Stimulated activated naive CD4-positive, alpha-beta T cell treated with Interleukin-2 at 50 U/mL for 16 hours (primary cell): ENCODE results near the gene GALNS.

Source experiments
- DNase-seq: peaks from one replicate; lab custom pipeline; 2025; lab: John Stamatoyannopoulos, UW

Gene GALNS

GRCh38 chr16:88888461-88889387 is 32.0 kb upstream of the GALNS start:
- DNase-seq: no peak

GRCh38 chr16:88888057-88888456 is 31.3 kb upstream of the GALNS start:
- no peak for DNase-seq

DNA sequence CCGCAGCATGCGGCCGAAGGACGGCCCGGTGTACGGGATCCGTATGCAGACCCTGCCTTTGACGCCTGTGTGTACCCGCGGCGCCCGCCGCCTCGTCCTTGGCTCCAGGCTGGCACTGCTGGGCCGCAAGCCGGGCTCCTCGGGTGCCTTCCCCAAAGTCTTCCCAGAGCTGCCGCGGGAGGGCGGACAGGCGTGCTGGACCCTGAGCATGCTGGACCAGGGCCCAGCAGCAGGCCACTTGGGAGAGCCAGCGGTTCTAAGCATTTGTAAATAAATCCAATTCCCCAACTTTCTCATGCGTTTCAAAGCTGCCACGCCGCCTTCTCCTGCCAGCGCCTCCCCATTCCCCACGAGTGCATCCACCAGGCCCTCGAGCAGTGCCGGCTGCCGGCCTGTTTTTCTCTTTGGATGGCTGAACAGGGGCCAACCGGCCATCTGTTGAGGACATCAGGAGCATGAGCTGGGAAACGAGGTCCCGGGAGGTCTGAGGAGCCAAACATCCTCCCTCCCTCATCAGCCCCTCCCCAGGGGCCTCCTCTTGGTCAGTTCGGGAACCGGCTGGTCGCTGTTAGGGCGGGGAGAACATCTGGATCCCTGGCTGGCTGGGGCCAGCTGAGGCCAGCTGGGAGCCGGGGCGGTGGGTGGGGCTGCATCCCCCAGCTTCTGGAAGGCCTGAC is 30.2 kb upstream of the GALNS start:
- DNase-seq: no peak

- DNase-seq: no peak
Measured at GRCh38 chr16:88886420-88886844, 29.7 kb upstream of the GALNS start.

GRCh38 chr16:88885693-88886280 is 29.0 kb upstream of the GALNS start:
- no peak for DNase-seq

DNA sequence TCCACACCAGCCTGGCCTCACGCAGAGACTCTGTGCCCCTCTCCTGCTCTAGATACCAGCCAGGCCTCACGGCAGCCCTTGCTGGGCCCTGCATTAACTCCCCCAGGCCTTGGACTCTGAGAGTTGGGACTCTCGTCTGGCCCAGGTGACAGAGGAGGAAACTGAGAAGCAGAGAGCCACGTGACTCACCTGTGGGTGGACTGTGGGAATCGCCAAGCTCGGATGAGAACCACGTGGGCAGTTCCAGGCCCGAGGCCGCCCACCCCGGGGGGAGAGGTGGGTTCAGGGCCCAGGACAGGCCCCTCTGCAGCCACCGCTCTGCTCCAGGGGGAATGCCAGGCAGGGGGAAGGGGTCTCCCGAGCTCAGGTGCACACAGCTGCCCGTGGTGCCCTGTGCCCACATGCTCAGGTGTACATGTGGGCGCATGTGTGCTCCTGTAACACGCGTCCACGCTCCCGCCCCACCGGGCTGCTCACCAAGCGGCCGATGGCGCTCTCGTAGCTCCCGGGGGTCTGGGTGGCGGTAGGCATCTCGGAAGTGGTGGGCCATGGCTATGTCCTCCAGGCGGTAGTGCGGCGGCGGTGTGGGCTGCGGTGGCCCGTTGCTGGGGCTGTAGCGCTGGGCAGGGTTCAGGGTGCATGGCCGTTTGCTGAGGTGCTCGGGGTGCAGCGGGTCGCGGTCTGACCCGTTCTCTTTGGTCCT is 28.0 kb upstream of the GALNS start:
- no peak for DNase-seq

GRCh38 chr16:88883946-88884345 is 27.2 kb upstream of the GALNS start:
- no peak for DNase-seq

DNA sequence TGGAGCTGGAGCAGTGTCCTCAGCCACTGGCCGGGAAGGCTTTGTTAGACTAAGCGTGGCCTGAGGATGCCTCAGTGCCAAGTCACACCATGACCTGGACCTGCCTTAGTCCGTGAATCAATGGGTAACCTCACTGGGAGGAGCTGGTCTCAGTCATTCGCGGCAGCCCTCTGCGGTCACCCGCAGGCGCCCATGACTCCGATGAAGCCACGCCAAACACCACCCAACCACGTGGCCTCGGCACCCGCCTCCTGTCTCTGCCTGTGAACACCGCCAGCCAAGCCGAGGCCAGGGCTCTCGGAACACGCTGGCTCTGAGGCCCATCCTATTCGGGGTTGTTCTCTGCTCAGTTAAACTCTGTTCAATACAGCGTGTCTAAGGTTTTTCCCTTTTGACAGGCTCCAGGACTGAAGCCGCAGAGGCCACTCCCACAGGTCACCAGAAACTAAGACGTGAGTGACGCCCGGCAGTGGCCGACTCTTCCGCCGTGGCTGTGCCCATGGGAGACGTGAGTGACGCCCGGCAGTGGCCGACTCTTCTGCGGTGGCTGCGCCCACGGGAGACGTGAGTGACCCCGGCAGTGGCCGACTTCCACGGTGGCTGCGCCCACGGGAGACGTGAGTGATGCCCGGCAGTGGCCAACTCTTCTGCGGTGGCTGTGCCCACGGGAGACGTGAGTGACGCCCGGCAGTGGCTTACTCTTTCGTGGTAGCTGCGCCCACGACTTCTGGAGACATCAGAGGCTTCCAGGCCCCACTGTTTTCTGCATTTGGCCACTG is 26.6 kb upstream of the GALNS start:
- no peak for DNase-seq

DNA sequence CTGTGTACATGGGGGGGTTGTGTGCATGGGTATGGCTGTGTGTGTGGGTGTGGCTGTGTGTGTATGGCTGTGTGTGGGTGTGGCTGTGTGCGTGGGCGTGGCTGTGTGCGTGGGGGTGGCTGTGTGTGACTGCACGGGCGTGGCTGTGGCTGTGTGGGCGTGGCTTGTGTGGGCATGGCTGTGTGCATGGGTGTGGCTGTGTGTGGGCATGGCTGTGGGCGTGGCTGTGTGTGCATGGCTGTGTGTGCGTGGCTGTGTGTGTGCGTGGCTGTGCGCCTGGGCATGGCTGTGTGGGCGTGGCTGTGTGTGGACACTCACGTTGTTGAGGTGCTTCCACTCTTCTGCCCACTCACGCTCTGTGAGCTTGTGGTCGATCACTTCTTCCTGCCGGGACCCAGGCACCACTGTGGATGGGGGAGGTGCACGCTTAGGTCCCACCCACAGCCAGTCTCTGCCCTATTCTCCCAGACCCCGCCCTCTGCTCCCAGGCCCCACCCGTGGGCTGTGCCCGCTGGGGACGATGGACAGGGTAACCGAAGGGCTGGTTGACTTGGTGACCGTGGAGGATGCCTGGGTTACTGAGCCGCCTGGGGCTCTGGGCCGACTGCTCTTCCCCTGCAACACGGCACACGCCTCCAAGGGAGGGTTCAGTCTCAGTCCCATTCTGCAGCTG is 25.7 kb upstream of the GALNS start:
- DNase-seq: no peak

DNA sequence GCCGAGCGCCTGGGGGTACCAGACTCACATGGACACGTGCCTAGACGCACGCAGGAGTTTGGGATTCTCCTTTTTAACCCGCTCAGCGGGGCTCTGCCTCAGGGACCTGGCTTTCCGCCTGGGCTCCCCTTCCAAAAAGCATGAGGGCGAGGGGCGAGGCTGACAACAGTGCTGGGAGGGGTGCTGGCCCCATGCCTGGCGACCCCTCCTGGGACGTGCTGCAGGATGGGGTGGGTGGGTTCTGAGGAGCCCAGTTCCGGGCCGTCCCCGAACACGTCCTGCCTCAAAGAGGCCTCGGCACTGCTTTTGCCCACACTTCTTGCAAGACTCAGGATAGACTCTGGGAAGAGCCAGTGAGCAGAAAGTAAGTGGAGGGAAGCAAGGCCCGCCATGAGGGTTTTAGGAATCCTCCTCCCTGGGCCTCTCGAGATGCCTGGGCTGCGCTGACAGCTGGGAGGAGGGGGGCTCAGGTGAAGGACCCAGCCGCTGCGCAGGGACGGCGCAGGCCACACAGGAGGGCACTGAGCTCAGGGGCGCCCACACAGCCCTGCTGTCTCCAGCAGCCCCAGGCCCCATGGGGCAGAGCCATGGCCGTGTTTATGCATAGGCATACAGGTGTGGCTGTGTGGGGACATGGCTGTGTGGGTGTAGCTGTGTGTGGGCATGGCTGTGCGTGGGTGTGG is 25.1 kb upstream of the GALNS start:
- no peak for DNase-seq

- DNase-seq: no peak
Measured at GRCh38 chr16:88881007-88881615, 24.4 kb upstream of the GALNS start.

DNA sequence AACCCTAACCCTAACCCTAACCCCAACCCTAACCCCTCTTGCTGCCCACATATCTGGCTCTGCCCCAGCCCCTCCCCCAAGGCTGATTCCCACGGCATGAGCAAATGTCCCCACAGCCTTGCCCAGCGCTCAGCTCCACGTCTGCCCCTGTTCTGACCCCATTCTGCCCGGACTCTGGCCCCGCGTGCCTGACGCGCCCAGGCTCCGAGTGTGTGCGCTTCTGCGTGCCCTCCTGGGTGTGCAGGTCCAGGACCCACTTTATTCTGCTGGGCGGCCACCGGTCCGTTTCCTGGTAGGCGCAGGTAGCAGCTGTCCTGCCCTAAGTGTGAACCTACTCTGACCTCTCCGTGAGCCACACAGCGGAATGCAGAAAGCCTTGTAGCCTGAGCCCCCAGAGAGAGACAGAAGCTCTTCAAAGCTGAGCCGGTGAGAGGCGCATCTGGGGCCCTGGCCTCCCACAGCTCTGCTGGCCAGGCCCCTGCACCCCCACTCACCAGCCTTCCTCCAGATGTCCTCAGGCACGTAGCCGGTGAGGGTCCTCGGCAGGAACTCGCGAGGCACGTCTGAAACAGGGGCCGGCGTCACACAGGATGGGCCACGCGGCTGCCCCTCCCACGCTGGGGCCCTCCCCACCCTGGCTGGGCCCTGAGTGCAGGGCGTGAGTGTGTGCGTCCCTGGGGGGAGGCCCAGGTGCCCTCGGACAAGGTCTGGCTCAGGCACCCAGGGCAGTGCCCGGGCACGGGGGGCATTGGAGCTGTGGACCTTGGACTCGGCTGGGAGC is 23.7 kb upstream of the GALNS start:
- no peak for DNase-seq

GRCh38 chr16:88879788-88880055 is 23.0 kb upstream of the GALNS start:
- DNase-seq: no peak

- DNase-seq: no peak
Measured at GRCh38 chr16:88878967-88879787, 22.4 kb upstream of the GALNS start.

DNA sequence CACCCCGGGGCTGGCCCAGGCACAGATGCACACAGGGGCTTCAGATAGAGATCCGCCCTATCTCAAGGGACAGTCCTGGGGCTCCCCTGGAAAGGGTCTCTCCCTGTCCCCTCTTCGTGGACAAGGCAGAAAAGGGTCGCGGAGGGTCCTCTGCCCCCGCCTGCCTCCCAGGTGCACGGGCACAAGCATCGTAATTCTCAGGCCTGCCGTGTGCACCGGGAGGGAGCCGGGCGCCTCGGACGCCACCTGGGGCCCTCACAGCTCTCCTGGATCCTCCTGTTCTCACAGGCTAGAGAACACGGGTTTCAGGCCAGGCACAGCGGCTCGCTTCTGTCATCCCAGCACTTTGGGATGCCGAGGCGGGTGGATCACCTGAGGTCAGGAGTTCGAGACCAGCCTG is 21.6 kb upstream of the GALNS start:
- DNase-seq: no peak

DNA sequence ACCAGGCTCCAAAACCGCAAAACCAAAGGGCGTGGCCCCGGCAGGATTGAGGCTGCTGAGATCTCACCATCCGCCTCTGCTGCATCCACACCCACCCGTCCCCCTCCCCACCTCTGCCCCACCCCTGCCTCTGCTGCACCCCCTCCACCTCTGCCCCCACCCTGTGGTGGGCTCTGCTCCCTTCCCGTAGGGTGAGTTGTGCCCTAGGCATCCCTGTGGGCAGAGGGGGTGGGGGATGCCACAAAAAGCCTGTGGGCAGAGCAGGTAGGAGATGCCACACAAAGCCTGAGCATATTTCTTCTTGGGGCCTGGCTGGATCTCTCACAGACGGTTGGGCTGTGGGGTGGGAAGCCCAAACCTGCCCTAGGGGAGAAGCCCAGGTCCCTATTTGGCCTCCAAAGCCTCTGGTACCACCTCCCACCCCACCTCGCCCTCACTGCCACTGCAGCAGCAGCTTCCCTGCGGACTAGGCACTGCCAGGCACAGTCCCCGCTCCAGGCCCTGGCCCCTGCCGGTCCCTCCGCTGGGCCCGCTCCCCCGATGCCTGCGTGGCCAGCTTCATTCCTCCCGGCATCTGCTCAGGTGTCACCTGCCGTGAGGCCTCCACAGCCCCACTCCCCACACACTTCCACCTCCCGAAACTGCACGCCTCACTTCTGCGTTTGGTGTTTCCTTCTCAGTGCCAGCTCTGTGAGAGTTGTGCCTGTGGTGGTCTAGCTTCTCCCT is 21.0 kb upstream of the GALNS start:
- no peak for DNase-seq

DNA sequence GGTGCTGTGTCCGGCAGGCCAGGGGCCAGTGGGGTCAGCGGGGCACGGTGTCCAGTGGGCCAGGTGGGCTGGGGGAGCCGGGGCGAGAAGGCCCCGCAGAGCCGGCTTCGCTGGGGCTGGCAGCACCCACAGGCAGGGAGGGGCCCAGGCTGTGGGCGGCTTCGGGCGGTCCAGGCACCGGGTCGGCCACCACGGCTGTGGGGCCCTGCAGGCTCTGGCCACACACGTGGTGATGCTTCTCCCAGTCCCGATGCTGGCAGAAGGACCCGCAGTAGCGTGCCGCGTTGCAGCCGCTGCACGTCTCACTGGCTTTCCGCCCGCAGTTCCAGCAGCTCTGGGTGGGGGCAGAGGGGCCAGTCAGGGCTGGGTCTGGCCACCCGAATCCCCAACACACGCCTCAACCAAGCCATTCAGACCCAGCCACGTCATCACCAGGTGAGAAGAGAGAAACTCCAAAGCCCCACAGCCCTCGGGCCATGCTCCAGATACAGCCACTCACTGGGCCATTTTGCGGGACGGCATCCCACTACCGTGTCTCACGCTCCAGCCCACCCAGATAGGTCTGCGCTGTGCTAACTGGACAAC is 20.3 kb upstream of the GALNS start:
- DNase-seq: no peak
